DMS53 (cell line): ENCODE data around the gene TBC1D13.
"Not testable (repeated sequence)": the region's sequence is repeated elsewhere in the genome, so short reads cannot be mapped to it uniquely, and the experiment has no call there.

ENCODE experiments used
- DNase-seq: peaks from one replicate; lab custom pipeline; 2025; lab: John Stamatoyannopoulos, UW

TBC1D13 gene, protein sequence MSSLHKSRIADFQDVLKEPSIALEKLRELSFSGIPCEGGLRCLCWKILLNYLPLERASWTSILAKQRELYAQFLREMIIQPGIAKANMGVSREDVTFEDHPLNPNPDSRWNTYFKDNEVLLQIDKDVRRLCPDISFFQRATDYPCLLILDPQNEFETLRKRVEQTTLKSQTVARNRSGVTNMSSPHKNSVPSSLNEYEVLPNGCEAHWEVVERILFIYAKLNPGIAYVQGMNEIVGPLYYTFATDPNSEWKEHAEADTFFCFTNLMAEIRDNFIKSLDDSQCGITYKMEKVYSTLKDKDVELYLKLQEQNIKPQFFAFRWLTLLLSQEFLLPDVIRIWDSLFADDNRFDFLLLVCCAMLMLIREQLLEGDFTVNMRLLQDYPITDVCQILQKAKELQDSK

DNA sequence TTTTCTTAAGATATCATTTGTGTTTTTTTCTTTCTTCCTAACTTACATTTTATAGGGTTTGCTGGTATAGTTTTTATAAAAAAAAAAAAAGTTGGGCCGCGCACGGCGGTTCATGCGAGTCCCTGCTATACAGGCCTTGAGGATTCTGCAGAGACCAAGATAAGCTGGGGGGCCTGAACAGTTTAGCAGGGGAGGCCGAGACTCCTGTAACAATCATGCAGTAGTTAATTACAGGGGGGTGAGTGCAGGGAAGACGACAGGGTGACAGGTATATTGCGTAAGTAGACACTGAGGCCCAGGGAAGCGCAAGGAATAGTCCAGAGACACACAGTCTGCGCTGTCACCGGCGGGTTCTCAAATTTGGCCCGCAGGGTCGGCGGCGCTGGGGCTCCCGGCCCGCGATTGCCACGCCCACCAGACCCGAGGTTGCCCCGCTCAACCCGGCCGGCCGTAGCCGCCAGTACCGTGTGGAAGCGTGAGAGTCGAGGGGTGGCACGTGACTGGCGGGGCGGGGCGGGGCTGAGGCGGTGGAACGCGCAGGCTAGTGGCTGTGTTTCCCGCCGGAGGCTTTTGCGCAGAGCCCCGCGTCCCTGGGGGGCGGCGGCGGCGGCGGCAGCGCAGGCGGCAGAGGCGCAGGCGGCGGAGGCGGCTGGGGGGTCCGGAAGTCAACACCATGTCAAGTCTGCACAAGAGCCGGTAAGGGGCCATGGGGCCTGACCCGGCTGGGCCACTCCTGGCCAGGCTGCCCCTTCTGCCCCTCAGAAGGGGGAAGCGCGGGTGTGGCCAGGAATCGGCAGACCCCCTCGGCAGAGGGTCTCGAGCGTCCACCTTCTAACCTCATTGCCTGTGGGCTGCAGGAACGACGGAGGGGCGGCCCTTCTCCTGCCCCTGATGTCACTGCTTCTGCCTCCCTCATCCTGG lies at the start of gene TBC1D13:
Gene TBC1D13 (plus strand): TSS at position 573 of the 921 bp plus-strand sequence. CDS start 101 bp downstream, at position 674.
- peak; percentile 94 for DNase-seq

GRCh38 chr9:128742401-128742800 lies 44.7 kb upstream of the TBC1D13 start:
- peak; percentile 26 for DNase-seq

DNA sequence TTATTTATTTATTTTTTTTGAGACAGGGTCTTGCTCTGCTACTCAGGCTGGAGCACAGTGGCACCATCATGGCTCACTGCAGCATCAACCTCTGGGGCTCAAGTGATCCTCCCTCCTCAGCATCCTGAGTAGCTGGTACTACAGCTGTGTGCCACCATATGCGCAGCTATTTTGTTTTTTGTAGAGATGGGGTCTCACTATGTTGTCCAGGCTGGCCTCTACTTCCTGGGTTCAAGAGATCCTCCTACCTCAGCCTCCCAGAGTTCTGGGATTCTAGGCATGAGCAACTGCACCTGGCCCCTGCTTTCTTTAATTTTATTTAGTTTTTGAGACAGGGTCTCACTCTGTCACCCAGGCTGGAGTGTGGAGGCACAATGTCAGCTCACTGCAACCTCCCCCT lies 43.6 kb upstream of the TBC1D13 start:
- no peak for DNase-seq

GRCh38 chr9:128747241-128747640 lies 39.8 kb upstream of the TBC1D13 start:
- no peak for DNase-seq

- DNase-seq: no peak
Observed at GRCh38 chr9:128750926-128751595, 36.0 kb upstream of the TBC1D13 start.

- DNase-seq: no peak
Observed at GRCh38 chr9:128753627-128754026, 33.4 kb upstream of the TBC1D13 start.

- DNase-seq: no peak
Observed at GRCh38 chr9:128757602-128758001, 29.5 kb upstream of the TBC1D13 start.

DNA sequence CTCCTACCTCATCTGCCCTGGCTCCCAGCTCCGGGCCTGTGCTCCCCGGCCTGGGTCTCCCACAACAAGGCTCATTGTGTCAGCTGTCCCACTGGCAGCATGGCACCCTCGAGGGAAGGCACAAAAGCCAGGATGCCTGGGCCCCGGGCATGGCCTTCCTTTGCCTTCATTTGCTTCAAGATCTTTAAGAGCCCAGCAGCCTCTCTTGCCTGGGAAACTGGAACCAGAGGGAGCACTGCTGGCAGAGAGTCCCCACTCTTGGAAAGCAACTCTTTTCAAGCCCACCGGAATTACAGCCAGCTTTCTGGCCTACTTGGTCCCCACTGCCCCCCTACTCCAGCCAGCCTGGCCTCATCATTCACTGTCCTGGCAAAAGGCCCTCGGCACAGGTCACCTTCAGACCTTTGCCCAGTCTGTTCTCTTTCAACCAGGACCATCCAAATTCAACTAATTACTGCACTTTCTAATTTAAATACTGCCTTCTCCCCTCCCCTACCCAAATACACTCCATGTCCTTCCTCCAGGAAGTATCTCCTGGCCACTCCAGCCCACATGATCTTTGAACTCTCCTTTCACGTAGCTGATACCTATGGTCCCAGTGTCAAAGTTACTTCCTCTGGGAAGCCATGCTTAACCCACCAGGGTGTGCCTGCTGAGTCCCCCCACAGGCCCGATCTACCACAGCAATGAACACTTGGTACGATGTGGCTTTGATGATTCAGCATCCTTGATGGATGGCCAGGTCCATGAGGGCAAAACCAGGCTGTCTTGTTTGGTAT lies 24.2 kb upstream of the TBC1D13 start:
- DNase-seq: no peak

DNA sequence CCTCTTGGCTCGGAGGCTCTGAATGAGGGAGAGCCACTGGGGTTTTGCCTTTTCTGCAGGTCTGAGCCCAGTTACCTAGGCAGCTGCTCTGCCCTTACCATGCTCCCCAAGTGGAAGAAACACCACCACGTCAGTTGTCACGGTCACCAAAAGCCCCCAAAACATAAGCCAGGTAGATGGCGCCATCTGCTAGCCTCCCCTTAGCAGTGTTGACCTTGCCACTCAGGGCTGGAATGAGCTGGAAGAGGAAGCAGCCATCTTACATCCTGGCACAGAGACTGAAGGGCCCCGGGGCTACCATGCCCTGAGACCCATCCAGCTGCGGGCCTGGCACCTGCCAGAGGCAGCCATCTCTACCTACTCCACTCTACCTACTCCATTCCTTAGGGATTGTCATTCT lies 22.7 kb upstream of the TBC1D13 start:
- no peak for DNase-seq

GRCh38 chr9:128765499-128765898 lies 21.6 kb upstream of the TBC1D13 start:
- no peak for DNase-seq

DNA sequence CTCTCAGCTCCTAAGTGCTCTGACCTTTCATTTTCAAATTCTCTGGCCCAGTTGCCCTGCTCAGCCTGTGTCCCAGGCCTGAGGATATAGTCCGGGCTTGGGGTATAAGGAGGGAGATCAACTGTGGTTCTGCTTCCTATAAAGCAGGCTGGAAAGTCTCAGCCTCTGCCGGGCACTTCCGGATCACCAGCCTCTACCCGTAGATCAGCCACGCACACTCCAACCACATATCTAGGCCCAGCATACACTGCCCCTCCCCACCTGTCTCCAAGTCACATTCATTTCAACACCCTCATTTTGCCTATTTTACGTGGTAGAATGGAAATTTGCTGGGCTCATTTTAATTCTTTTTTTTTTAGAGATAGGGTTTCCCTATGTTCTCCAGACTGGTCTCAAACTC lies 18.4 kb upstream of the TBC1D13 start:
- DNase-seq: no peak

GRCh38 chr9:128770286-128771030 lies 16.6 kb upstream of the TBC1D13 start:
- no peak for DNase-seq

DNA sequence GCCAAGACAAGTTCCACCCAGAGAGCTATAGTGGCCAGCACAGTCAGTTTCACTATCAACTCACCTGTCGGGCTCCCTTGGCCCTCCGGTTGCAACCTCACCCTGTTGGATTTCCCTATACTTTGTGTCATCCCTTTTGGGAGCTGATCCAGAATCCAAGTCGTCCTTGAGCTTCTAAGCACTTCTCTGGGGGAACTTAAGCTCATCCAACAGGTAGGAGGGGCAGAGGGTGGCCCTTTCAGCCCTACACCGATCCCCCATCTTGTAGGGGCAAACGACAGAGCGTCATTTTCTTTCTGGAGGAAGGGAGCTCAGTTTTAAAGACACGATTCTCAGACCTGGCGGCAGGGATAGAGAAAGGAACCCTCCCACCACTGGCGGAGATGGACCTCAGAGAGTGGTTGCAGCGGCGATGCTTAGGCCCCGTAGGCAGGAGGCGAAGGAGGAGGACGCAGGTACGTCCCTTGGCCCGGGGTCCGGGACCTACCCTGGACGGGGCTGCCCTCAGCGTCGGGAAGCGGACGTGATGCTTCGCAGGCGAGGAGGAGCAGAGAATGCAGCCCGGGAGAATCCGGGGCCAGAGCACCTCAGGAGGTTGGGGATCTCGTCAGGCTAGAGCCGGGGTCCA lies 15.8 kb upstream of the TBC1D13 start:
- DNase-seq: peak; percentile 72

DNA sequence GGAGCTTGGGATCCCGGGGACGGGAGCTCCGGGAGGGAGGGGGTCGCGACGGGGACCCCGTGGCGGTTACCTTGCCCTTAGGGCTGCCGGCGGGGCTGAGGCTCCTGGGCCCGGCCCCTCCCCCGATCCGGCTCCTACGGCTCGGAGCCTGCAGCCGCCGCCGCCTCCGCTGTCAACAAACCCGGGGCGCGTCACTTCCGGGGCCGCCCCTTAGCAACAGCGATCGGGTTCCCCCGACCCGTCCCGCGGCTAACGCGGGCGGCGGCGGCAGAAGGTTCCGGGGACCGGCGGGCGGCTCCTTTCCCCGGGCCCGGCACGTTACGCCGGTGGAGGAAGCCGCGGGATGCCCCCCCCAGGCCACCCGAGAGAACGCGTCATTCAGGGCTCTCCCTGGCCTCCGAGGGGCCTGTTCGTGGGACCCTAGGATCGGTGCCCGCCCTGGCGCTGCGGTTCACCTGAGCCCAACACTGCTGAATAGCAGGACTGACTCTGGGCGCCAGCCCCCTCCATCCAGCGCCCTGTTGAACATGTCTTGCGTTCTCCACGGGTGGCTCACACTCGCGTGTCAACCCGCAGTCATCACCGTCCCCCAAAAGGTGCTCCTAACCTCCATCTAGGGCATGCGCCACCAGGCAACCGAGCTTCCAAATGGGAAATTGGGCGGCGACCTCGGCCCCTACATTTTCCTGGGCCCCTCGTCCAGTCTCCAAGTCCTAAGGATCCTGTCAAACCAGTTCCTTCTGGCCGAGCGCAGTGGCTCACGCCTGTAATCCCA lies 15.1 kb upstream of the TBC1D13 start, which contains the start of gene ZER1:
Gene ZER1 (minus strand): TSS at position 183 of the 775 bp plus-strand sequence. CDS start 16,362 bp downstream, outside the sequence.
- peak; percentile 97 for DNase-seq

GRCh38 chr9:128773049-128773448 lies 14.0 kb upstream of the TBC1D13 start:
- DNase-seq: no peak

- no peak for DNase-seq
Observed at GRCh38 chr9:128774804-128775203, 12.2 kb upstream of the TBC1D13 start.

DNA sequence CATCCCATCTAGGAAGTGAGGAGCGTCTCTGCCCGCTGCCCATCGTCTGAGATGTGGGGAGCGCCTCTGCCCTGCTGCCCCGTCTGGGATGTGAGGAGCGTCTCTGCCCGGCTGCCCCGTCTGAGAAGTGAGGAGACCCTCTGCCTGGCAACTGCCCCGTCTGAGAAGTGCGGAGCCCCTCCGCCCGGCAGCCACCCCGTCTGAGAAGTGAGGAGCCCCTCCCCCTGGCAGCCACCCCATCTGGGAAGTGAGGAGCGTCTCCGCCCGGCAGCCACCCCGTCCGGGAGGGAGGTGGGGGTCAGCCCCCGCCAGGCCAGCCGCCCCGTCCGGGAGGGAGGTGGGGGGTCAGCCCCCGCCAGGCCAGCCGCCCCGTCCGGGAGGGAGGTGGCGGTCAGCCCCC lies 7.0 kb upstream of the TBC1D13 start:
- not testable (repeated sequence) for DNase-seq

DNA sequence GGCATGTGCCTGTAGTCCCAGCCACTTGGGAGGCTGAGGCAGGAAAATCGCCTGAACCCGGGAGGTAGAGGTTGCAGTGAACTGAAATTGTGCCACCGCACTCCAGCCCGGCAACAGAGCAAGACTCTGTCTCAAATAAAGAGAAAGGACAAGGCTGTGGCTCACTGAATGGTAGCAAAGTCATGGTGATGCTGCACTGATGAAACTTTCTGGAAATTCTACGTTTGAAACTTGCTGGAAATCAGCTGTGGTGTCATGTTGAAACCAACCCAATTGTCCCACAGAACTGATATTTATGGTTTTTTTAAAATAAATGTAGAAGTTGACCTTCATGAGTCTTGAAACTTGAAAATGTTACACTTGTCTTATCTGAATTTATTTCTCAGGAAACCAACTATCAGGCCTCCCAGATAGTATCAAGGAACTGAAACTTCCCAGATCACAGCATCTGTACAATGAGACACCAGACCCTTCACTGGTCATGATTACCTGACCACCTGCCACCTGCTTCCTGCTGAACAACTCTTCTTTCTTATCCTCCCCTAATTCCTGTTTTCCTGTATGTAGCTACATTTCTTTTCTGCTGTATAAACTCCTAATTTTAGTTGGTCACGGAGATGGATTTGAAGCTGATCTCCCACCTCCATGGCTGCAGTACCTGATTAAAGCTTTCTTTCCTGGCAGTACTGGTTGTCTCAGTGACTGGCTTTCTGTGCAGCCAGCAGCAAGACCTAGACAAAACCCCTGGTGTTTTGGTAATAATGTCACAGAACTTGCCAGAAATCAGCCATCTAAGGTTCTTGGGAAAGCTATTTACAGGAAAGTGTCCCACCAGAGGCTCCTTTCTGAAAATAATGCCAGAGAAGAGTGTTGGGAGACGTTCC lies 5.6 kb upstream of the TBC1D13 start:
- DNase-seq: no peak
